MM.1S (cell line): ENCODE results near the gene RNF152.

ENCODE experiments used
- CTCF ChIP-seq: fragments of 300-600 bp; sonication (generic); IDR thresholded peaks from 2 replicates; pipeline ENCODE4 v1.5.1; 2016; ENCODE audit warnings: antibody characterized with exemption, low read length, mixed read lengths
- EZH2 ChIP-seq: fragments of 300-600 bp; sonication (generic); optimal IDR thresholded peaks from 2 replicates; pipeline ENCODE3; 2017; ENCODE audit warnings: low read depth, mild to moderate bottlenecking, antibody characterized with exemption, low read length, mixed read lengths
- EZH2phosphoT487 ChIP-seq: fragments of 300-600 bp; sonication (generic); IDR thresholded peaks from 2 replicates; pipeline ENCODE4 v1.6.1; 2018; ENCODE audit warnings: antibody characterized with exemption, low read length

- TF ChIP-seq CTCF (no peak), EZH2 (no peak), EZH2phosphoT487 (no peak)
Observed at GRCh38 chr18:61797696-61798590, 94.9 kb downstream of the RNF152 start.
